Activated CD8-positive, alpha-beta memory T cell treated with anti-CD3 and anti-CD28 coated beads, Interleukin-2, amount 50 U/mL, for 4 hours (primary cell): ENCODE results near the gene ROBO1.

Experiments
- DNase-seq: peaks from one replicate; pipeline ENCODE4 v3.0.0-alpha.2; 2020

ROBO1 gene

DNA sequence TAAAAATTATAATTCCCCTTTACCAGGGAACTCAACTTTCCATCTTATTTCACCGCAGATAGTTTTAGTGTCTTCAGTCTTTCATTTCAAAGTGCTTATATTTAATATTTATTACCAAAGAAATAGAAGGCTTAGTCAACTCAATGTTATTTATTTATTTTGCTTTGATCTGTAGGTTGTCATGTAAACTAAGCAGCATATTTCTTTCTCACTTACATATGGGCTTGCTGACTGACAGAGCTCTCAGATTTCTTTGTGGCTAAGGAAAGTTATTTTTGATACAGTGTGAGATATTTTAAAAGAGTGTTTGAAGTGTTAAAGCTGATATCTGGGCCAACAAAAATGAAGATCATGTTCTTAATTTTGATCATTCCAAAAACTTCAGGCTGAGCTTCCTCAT is 331.4 kb downstream of the ROBO1 start:
- no peak for DNase-seq

DNA sequence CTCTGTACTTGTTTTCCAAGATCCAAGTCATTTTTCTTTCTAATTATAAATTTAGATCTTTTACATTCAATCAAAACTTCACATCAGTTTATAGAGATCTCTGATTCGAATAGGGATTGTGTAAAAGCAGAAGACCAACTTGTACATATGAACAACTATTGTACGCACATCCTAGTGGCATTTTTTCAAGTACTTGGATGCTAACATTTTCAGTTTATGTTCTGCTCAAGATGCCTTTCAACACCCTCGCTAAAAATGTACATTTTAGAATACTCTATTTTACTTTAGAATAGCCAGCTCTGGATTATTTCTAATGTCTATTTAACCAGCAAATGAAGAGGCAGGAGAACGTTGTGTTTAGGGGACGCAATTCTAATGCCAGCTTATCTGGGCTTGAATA is 340.7 kb downstream of the ROBO1 start:
- no peak for DNase-seq

DNA sequence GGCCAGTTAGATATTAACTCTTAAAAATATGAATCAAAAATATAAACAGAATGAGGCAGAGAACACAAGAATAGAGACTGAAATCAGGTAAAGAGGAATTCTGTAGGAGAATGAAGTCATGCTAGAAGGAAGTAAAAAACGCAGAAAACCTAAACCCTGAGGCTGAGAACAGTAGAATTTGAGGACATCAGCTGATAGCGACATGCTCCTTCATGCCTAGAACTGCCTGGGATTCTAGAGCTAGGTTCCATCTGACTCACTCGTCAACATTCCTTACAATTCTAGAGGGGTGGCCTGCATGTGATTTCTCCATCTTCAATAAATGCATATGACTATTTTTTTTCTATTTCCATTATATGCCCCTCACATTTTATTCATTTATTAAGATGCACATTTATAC is 343.0 kb downstream of the ROBO1 start:
- no peak for DNase-seq

DNA sequence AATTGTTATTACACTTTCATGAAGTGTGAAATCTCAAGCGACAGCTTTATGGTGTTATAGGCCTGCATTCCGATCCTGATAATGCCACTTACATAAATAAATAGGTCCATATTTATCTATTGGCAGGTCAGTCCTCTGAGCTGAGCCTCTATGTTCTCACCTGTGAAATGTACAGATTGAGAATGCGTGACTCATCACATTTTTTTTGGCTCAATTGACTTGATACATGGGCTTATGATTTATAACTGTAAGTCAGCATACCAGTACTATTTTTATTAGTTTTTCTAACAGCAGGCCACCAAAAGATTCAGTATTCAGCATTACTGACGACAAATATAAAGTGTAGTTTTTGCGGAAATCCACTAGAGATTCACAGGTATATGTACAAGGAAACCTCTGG is 344.4 kb downstream of the ROBO1 start:
- no peak for DNase-seq

DNA sequence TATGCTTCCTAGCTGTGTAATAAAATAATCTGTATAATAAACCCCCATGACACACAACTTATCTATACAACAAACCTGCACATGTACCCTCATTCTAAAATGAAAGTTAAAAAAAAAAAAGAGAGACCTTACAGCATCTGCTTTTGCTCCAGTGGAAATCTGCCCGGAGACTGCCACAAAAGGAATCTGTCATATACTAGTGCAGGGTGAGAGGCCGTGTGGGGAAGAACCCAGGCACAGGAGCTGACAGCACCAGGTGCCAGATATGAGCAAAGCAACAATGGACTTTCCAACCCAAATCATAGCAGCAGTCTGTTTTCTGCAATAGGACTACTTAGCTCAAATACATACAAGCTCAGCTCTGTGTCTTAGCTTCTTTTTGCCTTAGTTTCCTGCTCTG is 346.5 kb downstream of the ROBO1 start:
- no peak for DNase-seq

DNA sequence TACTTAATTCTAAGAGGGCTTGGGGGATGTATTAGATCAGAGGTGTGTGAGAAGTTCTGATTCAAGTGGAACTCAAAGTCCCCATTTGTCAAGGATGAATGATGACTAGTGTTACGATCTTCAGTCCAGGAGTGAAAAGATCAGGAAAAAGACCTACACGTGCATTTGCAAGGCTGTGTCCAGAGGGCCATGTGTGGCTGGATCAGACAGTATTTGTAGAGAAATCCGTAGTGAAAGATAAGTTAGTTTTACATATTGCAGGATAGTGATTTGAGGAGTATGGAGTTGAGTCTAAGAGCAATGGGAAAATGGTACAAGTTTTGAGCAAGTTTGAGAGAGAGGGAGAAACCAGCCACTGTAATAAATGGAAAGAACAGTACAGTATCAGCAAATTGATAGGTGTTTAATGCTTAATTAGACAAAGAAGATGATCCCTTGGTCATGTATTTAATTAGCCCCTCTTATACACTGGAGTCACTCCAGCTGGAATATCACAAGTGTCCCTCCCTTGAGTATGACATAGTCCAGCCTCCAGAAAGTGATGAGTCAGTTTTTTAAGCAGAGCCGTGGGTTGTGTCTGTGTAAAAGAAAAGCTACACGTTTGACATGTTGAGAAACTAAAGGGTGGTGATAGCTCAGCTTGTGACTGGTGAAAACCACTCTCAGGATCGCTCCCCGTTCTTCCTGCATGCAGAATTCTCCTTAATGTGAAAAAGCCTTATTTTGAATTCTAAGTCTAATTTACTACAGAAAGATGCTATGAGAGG is 348.8 kb downstream of the ROBO1 start:
- DNase-seq: no peak

DNA sequence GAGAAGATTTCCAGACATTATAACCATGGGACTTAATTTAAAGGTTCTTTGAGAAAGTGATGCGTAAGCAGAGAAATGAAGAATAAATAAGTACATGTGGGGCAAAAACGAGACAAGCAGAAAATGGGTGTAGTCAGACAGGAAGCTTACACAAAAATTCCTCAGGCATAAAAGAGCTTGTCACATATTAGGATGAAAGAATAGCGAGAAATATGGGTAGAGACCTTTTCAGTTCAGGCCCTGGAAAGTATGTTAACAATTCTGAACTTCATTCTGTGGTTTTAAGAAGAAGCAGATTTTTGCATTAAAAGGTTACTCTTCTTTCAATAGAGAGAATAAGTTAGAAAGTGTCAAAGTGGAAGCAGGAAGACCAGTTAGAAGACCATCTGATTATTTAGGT is 352.4 kb downstream of the ROBO1 start:
- DNase-seq: no peak

DNA sequence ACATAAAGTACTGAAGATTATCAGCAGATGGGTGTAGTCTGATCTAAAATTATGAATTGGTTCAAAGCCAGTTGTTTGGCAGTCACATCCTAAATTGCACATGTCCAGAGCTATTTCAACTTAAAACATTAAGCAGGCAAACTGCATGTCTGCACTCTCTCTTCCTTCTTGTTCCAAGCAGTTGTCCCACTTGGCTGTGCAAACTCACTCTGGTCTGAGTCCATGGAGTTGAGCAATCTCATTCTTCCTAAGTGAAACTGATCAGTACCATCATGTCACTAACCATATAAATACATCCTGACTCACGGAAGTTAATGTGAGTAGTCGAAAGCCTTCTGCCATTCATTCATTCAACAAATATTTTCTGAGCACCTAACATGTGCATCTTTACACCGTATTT is 353.0 kb downstream of the ROBO1 start:
- no peak for DNase-seq

DNA sequence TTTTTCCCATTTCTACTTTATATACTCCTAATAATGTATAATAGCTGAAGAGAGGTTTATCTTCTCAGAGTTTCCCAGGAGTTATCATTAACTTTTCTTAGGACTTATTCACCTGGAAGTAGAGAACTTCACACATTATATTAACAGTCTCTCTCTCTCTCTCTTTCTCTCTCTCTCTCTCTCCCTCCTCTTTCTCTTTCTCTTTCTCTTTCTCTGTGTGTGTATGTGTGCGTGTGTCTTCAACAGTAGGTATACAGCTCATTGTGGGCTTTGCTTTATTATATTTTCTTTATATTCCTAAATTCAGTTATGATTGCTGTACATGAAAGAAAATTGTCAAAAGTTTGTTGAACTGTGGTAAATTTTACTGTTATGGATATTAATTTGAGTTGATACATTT is 353.8 kb downstream of the ROBO1 start:
- DNase-seq: no peak

DNA sequence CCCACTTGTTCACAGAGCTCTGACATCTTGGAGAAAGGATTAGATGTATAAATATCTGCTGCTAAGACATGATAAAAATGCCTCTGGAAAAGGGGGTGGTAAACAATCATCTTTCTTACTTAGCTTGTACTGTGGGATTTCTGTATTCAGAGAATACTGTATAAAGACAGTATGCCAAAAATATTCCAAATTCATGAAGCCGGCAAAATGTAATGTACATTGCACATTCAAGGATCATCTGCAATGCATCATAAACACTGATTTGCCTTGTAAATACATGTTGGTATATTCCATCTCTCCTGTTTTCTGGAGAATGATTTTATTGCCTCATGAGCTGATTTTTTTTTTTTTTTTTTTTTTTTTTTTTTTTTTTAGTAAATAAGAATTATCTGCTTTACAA is 355.3 kb downstream of the ROBO1 start:
- DNase-seq: no peak

DNA sequence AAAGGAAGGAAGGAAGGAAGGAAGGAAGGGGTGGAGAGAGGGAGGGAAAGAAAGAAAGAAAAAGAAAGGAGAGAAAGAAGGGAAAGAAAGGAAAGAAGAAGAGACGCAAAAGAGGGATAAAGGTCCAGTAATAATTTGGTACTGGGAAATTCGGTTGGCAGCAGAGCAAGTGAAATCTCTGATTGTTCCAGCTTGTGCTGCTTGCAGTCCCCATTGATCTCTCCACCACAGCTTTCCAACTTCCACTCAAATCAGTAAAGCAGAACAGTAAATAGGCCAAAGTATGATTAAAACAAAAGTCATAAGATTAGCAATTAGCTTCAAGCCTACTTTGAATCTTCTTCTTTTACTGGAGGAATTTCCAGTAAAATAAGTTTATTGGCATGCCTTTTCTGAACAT is 357.2 kb downstream of the ROBO1 start:
- no peak for DNase-seq

DNA sequence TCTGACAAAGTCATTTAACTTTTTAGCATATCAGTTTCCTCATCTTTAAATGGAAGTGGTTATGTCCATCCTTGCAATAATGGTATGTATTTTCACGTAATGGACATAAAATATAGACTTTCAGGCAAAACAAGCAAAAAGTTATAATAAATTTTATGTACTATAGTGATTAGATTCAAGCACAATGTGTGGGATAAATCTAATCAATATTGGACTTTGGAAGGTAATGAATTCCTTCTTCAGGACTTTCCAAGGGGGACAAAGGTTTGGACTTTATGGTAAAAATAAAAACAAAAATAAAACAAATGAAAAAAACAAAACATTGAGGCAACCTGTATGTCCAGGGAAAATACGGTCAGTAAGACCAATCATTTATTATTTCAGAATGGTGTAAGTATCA is 357.7 kb downstream of the ROBO1 start:
- no peak for DNase-seq

DNA sequence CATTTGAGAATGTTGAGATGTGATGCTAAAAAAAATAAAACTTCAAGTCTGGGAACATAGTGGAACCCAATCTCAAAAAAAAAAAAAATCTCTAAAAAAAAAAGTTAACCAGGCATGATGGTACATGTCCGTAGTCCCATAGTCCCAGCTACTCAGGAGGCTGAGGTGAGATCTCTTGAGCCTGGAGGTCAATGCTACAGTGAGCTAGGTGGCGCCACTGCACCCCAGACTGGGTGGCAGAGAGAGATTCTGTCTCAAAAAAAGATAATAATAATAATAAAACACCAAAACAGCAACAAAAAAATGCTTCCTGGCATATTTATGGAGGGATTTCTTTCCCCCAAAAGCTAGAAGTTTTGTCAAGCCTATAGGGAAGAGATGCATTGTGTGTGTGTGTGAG is 361.6 kb downstream of the ROBO1 start:
- no peak for DNase-seq

DNA sequence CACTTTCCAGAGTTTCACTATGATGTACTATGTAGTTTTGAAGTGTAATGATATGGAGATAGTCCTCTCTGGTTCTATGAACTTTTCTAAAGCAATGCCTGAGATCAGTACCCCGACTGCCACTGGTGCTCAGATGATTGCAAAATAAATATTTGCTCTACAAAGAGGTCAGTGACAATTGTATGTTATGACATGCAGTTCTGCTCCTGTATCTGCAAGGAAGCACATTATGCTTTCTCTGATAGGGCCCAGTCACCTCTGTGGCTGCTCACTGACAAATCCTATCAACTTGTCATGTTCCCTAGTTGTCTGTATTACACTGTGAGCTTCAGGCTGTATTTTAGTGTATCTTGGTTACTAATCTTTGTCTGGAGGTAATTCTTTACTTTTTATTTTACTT is 362.6 kb downstream of the ROBO1 start:
- no peak for DNase-seq

DNA sequence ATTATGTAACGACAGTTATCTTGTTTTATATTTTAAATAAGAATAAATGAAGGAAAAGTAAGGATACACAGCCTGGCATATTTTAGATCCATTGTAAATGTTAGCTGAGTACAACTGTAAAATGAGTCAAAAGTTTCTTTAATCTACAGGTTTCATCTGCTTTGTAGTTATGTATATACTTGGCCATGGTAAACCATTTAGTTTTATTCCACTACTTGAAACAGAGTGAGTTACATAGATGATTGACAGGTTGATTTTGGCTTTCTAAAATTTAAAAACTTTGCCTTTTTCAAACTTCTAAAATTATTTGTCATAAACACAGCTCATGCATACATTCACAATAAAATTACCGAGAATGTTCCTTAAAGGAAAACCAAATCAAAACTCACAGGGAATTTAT is 371.2 kb downstream of the ROBO1 start:
- no peak for DNase-seq

DNA sequence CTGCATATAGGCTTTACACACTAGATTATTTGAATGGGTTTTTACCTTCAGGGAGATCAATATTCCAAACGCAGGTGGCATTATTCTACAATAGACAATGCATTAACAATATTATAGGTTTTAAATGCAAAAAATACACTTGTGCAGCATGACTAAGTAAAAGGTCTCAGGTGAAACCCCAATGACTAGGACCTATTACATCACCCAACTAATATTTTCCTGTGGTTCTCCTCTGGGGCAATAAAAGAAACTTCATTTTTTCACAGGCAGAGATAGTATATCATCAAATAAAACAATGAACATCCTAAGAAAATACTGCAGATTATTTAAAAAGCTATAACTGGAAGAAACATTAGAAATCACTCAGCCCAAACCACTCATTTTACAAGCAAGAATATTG is 375.3 kb downstream of the ROBO1 start:
- no peak for DNase-seq

DNA sequence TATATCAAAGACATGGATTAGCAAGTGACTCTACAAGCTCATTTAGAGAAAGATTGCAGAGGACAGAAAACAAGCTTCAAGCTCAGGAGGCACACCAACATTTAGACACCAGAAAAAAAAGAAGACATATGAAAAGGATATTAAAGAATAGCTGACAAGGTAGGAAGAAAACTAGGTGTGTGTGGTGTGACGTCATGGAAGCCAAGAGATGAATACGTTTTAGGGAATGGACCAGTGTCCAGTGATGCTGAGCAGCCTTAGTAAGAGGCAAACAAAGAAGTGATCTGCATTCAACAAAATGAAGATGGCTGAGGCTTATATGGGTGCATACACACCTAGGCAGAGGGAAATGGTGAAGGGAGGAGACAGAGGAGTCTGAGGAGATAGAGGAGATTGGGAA is 377.4 kb downstream of the ROBO1 start:
- no peak for DNase-seq

DNA sequence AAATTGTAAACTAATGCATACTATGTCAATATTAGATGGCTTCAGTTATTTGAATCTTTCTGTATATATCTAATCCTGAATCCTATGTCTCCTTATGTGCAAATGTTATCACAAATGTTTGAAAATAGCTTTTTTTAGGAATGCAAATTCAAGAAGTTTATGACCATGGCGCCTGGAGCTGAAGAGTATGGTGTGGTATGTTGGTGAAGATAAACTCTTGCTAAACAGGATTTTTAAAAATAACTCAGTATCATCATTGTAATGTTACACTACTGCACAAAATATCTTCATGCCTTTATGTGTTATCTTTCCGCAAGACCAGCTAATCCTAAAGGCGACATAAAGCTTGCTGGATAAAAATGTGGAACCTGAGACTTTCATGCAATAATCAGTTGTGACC is 382.6 kb downstream of the ROBO1 start:
- DNase-seq: no peak

DNA sequence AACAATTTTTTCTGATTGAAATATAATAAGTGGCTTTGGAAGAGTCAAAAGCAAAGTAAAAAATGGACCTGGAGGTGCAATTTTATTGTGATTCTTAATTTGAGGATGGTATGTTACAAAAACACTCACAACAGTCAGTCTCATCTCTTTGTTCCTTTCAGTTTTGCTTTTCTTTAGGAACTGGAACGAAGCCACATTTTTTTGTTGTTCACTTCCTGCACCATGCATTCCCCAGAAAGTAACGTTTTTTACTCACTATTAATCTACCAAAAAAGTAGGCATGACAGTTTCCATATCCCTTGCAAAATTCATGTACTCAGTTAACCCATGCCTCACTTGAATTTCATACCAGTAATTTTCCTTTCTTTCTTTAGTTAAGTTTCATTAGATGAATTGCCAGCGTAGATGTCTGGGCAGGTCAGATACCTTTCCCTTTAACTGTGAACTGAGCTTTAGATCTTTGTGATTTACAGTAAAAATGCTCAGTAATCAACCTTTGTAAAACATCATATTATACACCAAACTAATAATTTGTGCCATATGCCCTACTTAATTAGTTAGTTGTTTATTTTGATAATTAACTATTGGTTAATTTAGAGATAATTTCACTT is 384.3 kb downstream of the ROBO1 start:
- no peak for DNase-seq

DNA sequence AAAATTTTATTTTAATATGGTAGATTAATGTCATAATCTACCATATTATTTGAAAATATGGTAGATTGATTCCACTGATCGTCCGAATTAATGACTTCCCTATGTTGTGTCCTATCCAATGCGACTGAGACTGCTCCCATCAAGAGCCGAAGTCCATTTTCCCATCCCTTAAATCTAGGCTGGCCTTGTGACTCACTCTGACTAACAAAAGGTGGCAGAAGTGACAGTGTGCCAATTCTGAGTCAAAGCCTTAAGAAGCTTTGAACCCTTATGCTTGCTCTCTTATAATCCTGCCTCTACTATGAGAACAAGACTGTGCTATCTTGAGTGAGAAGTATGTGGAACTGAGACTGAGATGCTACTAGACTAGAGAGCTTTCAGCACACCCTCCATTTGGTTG is 387.2 kb downstream of the ROBO1 start:
- DNase-seq: no peak

DNA sequence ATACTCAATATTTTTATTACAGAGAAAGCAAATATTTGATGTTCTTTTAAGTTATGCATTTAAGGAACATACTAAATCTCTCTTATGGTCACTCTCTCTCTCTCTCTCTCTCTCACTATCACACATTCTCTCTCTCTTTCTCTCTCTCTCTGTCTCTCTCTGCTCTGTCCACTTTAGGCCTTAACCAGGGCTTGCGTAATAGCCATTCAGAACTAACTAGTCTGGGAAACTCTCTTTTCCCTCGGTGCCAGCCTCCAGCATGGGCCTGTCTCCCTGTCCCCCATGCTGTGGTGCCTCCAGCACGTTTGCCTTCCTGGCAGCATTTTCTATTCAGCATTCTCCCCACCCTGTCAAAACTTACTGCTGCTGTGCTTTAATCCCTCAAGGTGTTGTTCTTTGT is 389.7 kb downstream of the ROBO1 start:
- DNase-seq: no peak

DNA sequence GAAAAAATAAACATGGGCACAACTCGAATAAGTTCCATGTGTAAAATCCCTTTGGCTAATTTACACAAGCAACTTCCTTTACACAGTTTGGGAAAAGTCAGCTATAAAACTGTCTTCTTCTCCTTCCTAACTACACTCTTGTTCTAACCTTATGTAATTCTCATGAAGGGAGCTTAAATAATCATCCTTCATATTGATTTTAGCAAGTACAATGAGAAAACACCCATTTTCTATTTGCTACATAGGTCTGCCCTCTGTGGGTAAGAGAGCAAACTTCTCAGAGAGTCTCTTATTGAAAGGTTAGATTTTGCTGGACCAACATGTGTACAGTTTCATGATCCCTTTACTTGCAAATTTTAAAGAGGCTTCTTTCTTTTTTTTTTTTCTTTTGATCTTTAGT is 398.5 kb downstream of the ROBO1 start:
- DNase-seq: no peak

DNA sequence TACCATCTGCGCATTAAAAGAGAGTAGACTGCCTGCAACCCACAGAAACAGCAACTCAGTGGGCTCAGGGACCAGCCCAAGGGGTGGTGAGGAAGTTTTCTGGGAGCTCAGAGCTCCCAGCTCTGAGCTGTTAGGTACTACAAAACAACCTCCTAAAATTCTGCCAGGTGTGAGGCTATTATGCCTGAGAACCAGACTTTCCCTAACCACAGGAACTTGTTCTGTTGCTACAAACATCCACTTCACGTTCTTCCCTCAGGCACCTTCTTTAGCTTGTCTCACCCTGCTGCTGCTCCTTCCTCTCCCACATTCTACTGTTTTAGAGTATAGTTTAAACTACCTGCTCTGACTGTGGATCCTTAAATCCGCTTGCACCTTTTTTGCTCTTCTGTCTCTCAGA is 399.4 kb downstream of the ROBO1 start:
- DNase-seq: no peak

DNA sequence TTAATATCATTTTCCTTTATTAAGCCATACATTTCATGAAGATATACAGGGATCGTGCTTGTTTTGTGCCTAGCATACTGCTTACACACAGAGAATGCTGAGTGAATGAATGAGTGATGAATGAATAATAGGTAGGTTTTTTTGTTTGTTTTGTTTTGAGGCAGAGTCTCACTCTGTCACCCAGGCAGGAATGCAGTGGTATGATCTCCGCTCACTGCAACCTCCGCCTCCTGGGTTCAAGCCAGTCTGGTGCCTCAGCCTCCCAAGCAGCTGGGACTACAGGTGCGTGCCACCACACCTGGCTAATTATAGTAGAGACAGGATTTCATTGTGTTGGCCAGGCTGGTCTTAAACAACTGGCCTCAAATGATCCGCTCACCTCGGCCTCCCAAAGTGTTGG is 400.0 kb downstream of the ROBO1 start:
- no peak for DNase-seq

DNA sequence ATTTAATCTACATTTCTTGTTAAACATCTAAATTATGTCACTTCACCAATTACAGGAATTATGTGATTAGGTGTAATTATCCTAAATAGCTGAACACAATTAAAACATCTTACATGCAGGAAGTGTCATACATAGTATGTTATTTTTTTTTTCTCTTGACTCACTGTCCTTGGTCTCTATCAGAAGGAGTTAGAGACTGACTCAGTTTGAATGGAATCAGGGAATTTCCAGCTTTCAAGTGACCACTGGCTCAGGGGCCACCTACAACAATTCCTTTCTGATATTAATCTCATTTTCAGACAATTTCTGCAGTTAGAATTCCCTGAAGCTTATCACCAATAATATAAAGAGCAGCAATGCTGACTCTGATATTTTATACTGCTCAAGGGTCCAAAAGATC is 400.7 kb downstream of the ROBO1 start:
- no peak for DNase-seq
